BJ (cell line): ENCODE measurements around the gene CHCHD3. TPM values are rescaled to one million over a fixed set of nuclear protein-coding genes. Genes with fewer than 3 reads are reported as not detected.
"Not testable (repeated sequence)": the region's sequence is repeated elsewhere in the genome, so short reads cannot be mapped to it uniquely, and the experiment has no call there.

ENCODE experiments used
- CTCF ChIA-PET: fragments of 350-600 bp; formaldehyde crosslinking; extraction: SDS; loops from one replicate; lab custom pipeline; 2021; ENCODE audit warnings: antibody characterized with exemption, inconsistent platforms; lab: Yijun Ruan, JAX
- POLR2A ChIA-PET: fragments of 300-600 bp; sonication (Branson Sonifier 250); formaldehyde crosslinking; extraction: SDS; loops from one replicate; lab custom pipeline; 2021; ENCODE audit warnings: antibody characterized with exemption; lab: Charles Lee
- DNase-seq: peaks from one replicate; pipeline ENCODE4 v3.0.0-alpha.2; 2011; ENCODE audit warnings: low read depth
- H3K27me3 ChIP-seq: 2 replicates; pipeline ENCODE4 v1.6.0; 2011; ENCODE audit warnings: low read length; ENCODE audit not compliant: control insufficient read depth, insufficient read depth
- H3K36me3 ChIP-seq: 2 replicates; pipeline ENCODE4 v1.5.1; 2011; ENCODE audit warnings: low read length; ENCODE audit not compliant: control insufficient read depth, insufficient read depth
- H3K4me3 ChIP-seq: 2 replicates; pipeline ENCODE4 v1.5.1; 2011; ENCODE audit warnings: low read depth, mild to moderate bottlenecking, control low read depth, low read length
- polyA plus RNA-seq: library from polyadenylated mRNA; depleted of rRNA; stranded (reverse); fragments of >200 nt; gene quantifications from 2 replicates; pipeline ENCODE4 v1.2.3, GENCODE V29; 2011
- TF ChIP-seq, protein P1 (sequence below): IDR thresholded peaks from 2 replicates; pipeline ENCODE4 v1.5.1; 2011; ENCODE audit warnings: low read depth, mild to moderate bottlenecking, control low read depth, inconsistent platforms, low read length, moderate library complexity; ENCODE audit not compliant: insufficient read depth

Gene CHCHD3
- polyA plus RNA-seq, 1 experiment: 47.2 TPM

DNA sequence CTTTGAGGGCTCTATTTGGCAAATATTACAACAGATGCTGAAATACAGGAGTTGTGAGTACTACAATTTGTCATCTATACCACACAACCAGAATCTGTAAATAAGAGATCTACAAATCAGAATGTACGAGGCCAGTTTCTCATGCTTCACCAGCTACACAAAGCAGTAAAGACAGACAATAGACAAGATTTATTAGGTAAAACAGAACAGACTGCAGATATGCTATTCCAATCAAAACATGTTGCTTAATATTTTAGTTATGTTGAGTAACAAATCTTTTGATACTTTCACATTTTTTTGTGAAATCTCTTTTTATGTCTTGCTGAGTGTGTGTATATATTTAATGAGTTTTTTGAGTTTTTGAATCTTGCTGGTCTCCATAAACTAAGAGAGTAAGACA, 109.1 kb downstream of the CHCHD3 start:
- POLR2A ChIA-PET: no interaction called here
- no peak for DNase-seq
- H3K36me3 ChIP-seq: no peaks in the 10 kb centered on the region; the same call in none of the 2 replicates
- CTCF ChIA-PET: no interaction called here
- TF ChIP-seq, protein P1, sequence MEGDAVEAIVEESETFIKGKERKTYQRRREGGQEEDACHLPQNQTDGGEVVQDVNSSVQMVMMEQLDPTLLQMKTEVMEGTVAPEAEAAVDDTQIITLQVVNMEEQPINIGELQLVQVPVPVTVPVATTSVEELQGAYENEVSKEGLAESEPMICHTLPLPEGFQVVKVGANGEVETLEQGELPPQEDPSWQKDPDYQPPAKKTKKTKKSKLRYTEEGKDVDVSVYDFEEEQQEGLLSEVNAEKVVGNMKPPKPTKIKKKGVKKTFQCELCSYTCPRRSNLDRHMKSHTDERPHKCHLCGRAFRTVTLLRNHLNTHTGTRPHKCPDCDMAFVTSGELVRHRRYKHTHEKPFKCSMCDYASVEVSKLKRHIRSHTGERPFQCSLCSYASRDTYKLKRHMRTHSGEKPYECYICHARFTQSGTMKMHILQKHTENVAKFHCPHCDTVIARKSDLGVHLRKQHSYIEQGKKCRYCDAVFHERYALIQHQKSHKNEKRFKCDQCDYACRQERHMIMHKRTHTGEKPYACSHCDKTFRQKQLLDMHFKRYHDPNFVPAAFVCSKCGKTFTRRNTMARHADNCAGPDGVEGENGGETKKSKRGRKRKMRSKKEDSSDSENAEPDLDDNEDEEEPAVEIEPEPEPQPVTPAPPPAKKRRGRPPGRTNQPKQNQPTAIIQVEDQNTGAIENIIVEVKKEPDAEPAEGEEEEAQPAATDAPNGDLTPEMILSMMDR: no peak
- H3K4me3 ChIP-seq: no peak overlapping the region
- no peaks in the 10 kb centered on the region for H3K27me3 ChIP-seq

DNA sequence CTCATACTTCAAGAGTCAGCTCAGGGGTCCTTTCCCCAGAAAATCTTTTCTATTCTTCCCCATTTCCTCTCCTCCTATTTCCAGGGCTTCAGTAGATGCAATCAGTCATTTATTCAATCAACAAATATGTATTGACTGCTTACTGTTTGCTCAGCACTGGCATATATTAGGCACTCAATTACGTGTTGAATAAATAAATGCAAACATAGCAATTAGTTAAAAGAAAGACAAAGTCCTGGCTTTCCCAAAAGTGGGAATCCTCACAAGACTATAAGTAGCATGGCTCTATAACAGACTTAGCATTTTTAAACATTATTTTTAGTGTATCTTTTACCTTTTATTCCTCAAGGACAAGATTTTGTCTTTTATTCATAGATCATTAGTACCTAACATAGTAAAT, 111.6 kb downstream of the CHCHD3 start:
- no peaks in the 10 kb centered on the region for H3K27me3 ChIP-seq
- TF ChIP-seq, protein P1: no peak
- POLR2A ChIA-PET: no interaction called here
- H3K36me3 ChIP-seq: no peaks in the 10 kb centered on the region; the same call in none of the 2 replicates
- CTCF ChIA-PET: no interaction called here
- no peak for DNase-seq
- H3K4me3 ChIP-seq: no peak overlapping the region

DNA sequence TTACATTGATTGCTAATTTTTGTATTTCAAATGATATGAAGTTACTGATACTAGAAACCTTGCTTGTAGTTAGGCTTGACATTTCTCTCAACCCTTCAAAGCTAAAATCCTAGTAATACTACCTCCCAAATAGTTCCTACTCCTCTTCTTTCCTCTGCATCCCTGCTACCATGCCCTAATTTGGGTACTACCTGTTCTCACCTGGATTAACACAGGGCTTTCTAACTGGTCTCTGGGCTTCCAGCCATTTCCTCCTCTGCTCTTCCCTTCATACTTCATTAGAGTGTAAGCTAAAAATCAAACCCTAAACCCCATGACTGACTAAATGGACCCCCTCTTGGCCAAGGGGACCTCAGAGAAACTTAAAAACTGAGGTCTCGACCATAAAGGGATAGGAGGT, 112.4 kb downstream of the CHCHD3 start:
- TF ChIP-seq, protein P1: no peak
- no peak for DNase-seq
- Histone ChIP-seq H3K27me3 (no peaks in the 10 kb centered on the region), H3K36me3 (no peaks in the 10 kb centered on the region; the same call in none of the 2 replicates), H3K4me3 (no peak overlapping the region)
- CTCF ChIA-PET: no interaction called here
- POLR2A ChIA-PET: no interaction called here

DNA sequence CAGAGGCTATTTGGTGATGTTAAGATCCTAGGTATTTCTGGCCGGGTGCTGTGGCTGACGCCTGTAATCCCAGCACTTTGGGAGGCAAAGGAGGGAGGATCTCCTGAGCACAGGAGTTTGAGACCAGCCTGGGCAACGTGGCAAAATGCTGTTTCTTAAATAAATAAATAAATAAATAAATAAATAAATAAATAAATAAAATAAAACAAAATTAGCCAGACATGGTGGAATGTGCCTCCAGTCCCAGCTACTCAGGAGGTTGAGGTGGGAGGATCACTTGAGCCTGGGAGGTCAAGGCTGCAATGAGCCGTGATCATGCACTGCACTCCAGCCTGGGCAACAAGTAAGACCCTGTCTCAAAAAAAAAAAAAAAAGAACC, 114.4 kb downstream of the CHCHD3 start:
- H3K4me3 ChIP-seq, POLR2A ChIA-PET, H3K27me3 ChIP-seq, CTCF ChIA-PET, DNase-seq, H3K36me3 ChIP-seq: not testable (repeated sequence)

DNA sequence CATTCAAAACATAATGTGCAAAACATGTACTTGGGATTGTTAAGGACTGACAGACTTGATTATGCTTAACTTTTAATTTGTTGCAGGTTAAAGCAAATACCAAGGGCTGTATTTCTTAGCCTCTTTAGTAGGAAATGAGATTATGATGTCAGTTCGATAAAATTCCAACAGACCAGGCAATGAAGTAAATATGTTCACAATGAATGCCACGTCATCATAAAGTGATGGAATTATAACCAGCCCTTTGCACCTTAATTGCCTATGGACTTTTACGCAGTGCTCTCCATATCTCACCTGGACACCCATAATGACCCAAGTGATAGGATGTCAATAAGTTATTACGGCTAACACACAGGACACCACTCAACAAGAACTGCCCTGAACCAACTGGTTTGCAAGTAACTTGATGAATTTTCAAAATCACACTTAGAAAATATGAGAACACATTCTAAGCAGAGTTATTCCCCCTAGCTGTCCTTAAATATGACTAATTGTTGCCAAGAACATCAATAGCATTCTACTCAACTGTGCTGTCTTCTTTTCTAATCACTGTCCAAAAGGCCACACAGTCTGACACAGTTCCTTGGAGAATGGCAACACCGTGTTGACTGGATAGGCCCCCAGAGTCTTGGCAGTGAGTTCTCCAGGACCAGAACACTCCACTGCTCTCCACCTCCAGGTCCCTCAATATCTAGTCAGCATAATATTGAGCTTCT, 115.0 kb downstream of the CHCHD3 start:
- DNase-seq: peak; percentile 19
- POLR2A ChIA-PET: no interaction called here
- TF ChIP-seq, protein P1: no peak
- Histone ChIP-seq H3K27me3 (no peaks in the 10 kb centered on the region), H3K4me3 (no peak overlapping the region), H3K36me3 (no peaks in the 10 kb centered on the region)
- CTCF ChIA-PET: interaction anchor here (0.5 to 0.6 kb wide), 2 partner anchors 10 to 19 kb away, joined by 3 read pairs; no protein-coding TSS in a partner anchor
